HepG2 (cell line): ENCODE measurements around the gene FAM81A. TPM values are rescaled to one million over a fixed set of nuclear protein-coding genes. Genes with fewer than 3 reads are reported as not detected.

ENCODE experiments used
- ATAC-seq: fragments of 200-7000 bp; cut with Tn5 transposase; 3 replicates; pipeline ENCODE4 v1.9.1; 2020; ENCODE audit warnings: mild to moderate bottlenecking, moderate library complexity
- BruUV-seq: library from RNA; stranded (reverse); fragments of 400-500 nt; replicated peaks from 2 replicates; lab custom pipeline; 2021; lab: Mats Ljungman, UMichigan
- CTCF ChIA-PET: fragments of 300-600 bp; formaldehyde crosslinking; extraction: SDS; loops from one replicate; lab custom pipeline; 2021; ENCODE audit warnings: low total read pairs, inconsistent platforms, low intra/inter-chr PET ratio; lab: Yijun Ruan, JAX
- POLR2A ChIA-PET: fragments of 350-600 bp; sonication (Branson Sonifier 250); formaldehyde crosslinking; loops from one replicate; lab custom pipeline; 2020; ENCODE audit warnings: antibody characterized with exemption, inconsistent platforms; lab: Yijun Ruan, JAX
- DNase-seq: peaks from one replicate; pipeline ENCODE4 v3.0.0-alpha.2; 2015; ENCODE audit warnings: low spot score
- FAIRE-seq: peaks from 3 replicates; lab custom pipeline; 2011; peaks lifted over from hg19 to GRCh38; lab: Jason Lieb, UNC
- H2AFZ ChIP-seq: one replicate; pipeline ENCODE4 v1.6.1; 2011; ENCODE audit warnings: low read length, inconsistent platforms
- H3K27ac ChIP-seq: fragments of 300-600 bp; 3 replicates; pipeline ENCODE4 v1.8.0; 2011; ENCODE audit warnings: mixed run types, mild to moderate bottlenecking, mixed read lengths, low read length, inconsistent platforms; ENCODE audit not compliant: insufficient read depth; ENCODE audit errors: extremely low read length
- H3K27me3 ChIP-seq, 2 experiments: fragments of 200-600 bp in 1 of 2; 2 replicates in 1 of 2; 3 replicates in 1 of 2; pipeline versions ENCODE4 v1.6.0 to v1.8.0; 2011; ENCODE audit warnings: low read length in 2 of 2, mild to moderate bottlenecking in 2 of 2, moderate library complexity in 2 of 2, inconsistent platforms in 1 of 2; ENCODE audit not compliant: insufficient read depth in 2 of 2, control insufficient read depth in 1 of 2
- H3K36me3 ChIP-seq, 2 experiments: fragments of 200-600 bp in 1 of 2; replicated peaks in 1 of 2; 2 replicates in 1 of 2; 3 replicates in 1 of 2; pipeline versions ENCODE4 v1.5.1 to v1.8.0; 2011; ENCODE audit warnings: low read length in 2 of 2, inconsistent platforms in 1 of 2; ENCODE audit not compliant: insufficient read depth in 2 of 2, control insufficient read depth in 1 of 2
- H3K4me1 ChIP-seq: 2 replicates; pipeline ENCODE4 v1.5.1; 2012; ENCODE audit warnings: low read length, inconsistent platforms; ENCODE audit not compliant: insufficient read depth
- H3K4me2 ChIP-seq: 2 replicates; pipeline ENCODE4 v1.6.0; 2011; ENCODE audit warnings: low read depth, low read length, inconsistent platforms
- H3K4me3 ChIP-seq, 3 experiments: fragments of 200-600 bp in 1 of 3; sonication (generic), shearing (Covaris generic) in 1 of 3; replicated peaks in 1 of 3; 2 replicates each; pipeline ENCODE4 v1.5.1; 2011 to 2016; ENCODE audit warnings: low read length in 3 of 3, inconsistent platforms in 2 of 3, low read depth in 2 of 3, mild to moderate bottlenecking in 2 of 3, control low read depth in 1 of 3, mixed read lengths in 1 of 3; ENCODE audit not compliant: insufficient read depth in 1 of 3
- H3K79me2 ChIP-seq: one replicate; pipeline ENCODE4 v1.6.1; 2011; ENCODE audit warnings: low read length, inconsistent platforms; ENCODE audit not compliant: insufficient read depth
- H3K9ac ChIP-seq: 2 replicates; pipeline ENCODE4 v1.6.0; 2011; ENCODE audit warnings: mild to moderate bottlenecking, low read depth, low read length, inconsistent platforms; ENCODE audit not compliant: insufficient read depth
- H3K9me3 ChIP-seq: 2 replicates; pipeline ENCODE4 v1.5.1; 2012; ENCODE audit warnings: mild to moderate bottlenecking, low read length
- H4K20me1 ChIP-seq: 2 replicates; pipeline ENCODE4 v1.6.0; 2011; ENCODE audit warnings: inconsistent platforms, mild to moderate bottlenecking, low read length, moderate library complexity; ENCODE audit not compliant: insufficient read depth
- CBX2 ChIP-seq, 2 experiments: fragments of 200-600 bp in 1 of 2; sonication (generic); formaldehyde crosslinking in 1 of 2; IDR thresholded peaks; 2 replicates each; pipeline versions ENCODE4 v1.7.0 to v1.8.1; 2018 to 2022; ENCODE audit warnings: low read depth in 2 of 2, low read length in 1 of 2, mild to moderate bottlenecking in 1 of 2, missing genetic modification reagents in 1 of 2
- CHD2 ChIP-seq: IDR thresholded peaks from 2 replicates; pipeline ENCODE4 v1.6.1; 2011; ENCODE audit warnings: low read depth, low read length, improper control_type of control experiment
- CTCF ChIP-seq: sonication (generic); formaldehyde crosslinking; IDR thresholded peaks from 2 replicates; pipeline ENCODE4 v1.5.0; 2020; ENCODE audit warnings: mild to moderate bottlenecking, missing genetic modification reagents, moderate library complexity
- ELF1 ChIP-seq: sonication (generic); formaldehyde crosslinking; IDR thresholded peaks from 2 replicates; pipeline ENCODE4 v1.4.0; 2020; ENCODE audit warnings: missing genetic modification reagents
- HNRNPL ChIP-seq: fragments of 200-400 bp; formaldehyde crosslinking; IDR thresholded peaks from 2 replicates; pipeline ENCODE4 v1.6.1; 2017; ENCODE audit warnings: mild to moderate bottlenecking, low read depth, low read length
- NONO ChIP-seq, 2 experiments: fragments of 450-650 bp in 1 of 2; sonication (generic) in 1 of 2; formaldehyde crosslinking in 1 of 2; IDR thresholded peaks in 1 of 2; conservative IDR thresholded peaks in 1 of 2; 2 replicates each; pipeline versions ENCODE4 v1.6.1 to v1.8.0; 2017 to 2022; ENCODE audit warnings: mild to moderate bottlenecking in 1 of 2, missing genetic modification reagents in 1 of 2, moderate library complexity in 1 of 2
- PLSCR1 ChIP-seq: sonication (generic); formaldehyde crosslinking; IDR thresholded peaks from 2 replicates; pipeline ENCODE4 v1.5.0; 2020; ENCODE audit warnings: missing genetic modification reagents, mild to moderate bottlenecking, borderline replicate concordance
- POLR2G ChIP-seq: fragments of 200-400 bp; formaldehyde crosslinking; IDR thresholded peaks from 2 replicates; pipeline ENCODE4 v1.6.1; 2018; ENCODE audit warnings: mild to moderate bottlenecking, low read depth, low read length, moderate library complexity
- PRPF4 ChIP-seq: fragments of 200-400 bp; formaldehyde crosslinking; IDR thresholded peaks from 2 replicates; pipeline ENCODE4 v1.6.1; 2016; ENCODE audit warnings: low read length, low read depth; ENCODE audit not compliant: poor library complexity, severe bottlenecking
- RNF2 ChIP-seq: fragments of 450-650 bp; conservative IDR thresholded peaks from 2 replicates; pipeline ENCODE4 v1.6.1; 2016; ENCODE audit warnings: low read depth
- TEAD3 ChIP-seq: optimal IDR thresholded peaks from 2 replicates; pipeline ENCODE3; 2016; ENCODE audit warnings: borderline replicate concordance
- ZNF317 ChIP-seq: sonication (generic); formaldehyde crosslinking; IDR thresholded peaks from 2 replicates; pipeline ENCODE4 v1.5.0; 2020; ENCODE audit warnings: mild to moderate bottlenecking, missing genetic modification reagents
- ZNF407 ChIP-seq: sonication (generic); formaldehyde crosslinking; IDR thresholded peaks from one replicate; pipeline ENCODE4 v1.5.1; 2020; ENCODE audit warnings: mild to moderate bottlenecking, missing genetic modification reagents; ENCODE audit errors: not compliant biosample characterization
- WGBS: methylation state at CpG from one replicate; pipeline ENCODE4 v1.1.6; 2017; ENCODE audit warnings: low lambda C conversion rate; 5-methylcytosine and 5-hydroxymethylcytosine counted together
- in situ Hi-C: cut with HindIII; loops from 2 replicates; pipeline ENCODE4 v1.10.0; 2017; ENCODE audit warnings: low pct_unique_long_range_greater_than_20kb; ENCODE audit not compliant: extremely low pct_ligation_motif_present
- intact Hi-C: fragments of 100-400 bp; cut with micrococcal nuclease; formaldehyde crosslinking; loops from one replicate; pipeline ENCODE4 v1.10.0; 2022; ENCODE audit not compliant: unreplicated experiment
- polyA plus RNA-seq, 8 experiments: library from polyadenylated mRNA; depleted of rRNA in 3 of 8; stranded (reverse) in 7 of 8; unstranded in 1 of 8; fragments of >200 nt; fragmentation: Illumina TruSeq in 4 of 8; extraction: Trizol in 4 of 8; gene quantifications; 2 replicates each; pipeline versions ENCODE4 v1.2.1 to v1.2.3, GENCODE V29; 2011 to 2016; ENCODE audit warnings: low read depth in 4 of 8, missing spikeins in 1 of 8, mixed read lengths in 1 of 8; ENCODE audit not compliant: insufficient read depth in 1 of 8
- total RNA-seq, 5 experiments: library from RNA; depleted of rRNA; stranded (reverse); fragments of >200 nt; fragmentation: Illumina TruSeq; extraction: Trizol; gene quantifications; 2 replicates each; pipeline ENCODE4 v1.2.3, GENCODE V29; 2016; ENCODE audit warnings: low read depth in 1 of 5

The FAM81A gene
- total and polyA plus RNA-seq, 2 of the 13 experiments (the other 11 are each of a cell fraction or from before 2014, with no cell fraction given), result 0.09 TPM; not detected in 1

- 11% methylated on average over 5 of the region's 5 CpGs for WGBS
- H3K4me1 ChIP-seq, result no peaks in the 10 kb centered on the region
- no peaks in the 10 kb centered on the region for H4K20me1 ChIP-seq
- H3K36me3 ChIP-seq, result no peaks in the 10 kb centered on the region
- H3K27ac ChIP-seq, result no peak overlapping the region
- intact Hi-C loops (no loop called here), in situ Hi-C loops (no loop called here)
- H3K9ac ChIP-seq, result no peak overlapping the region
- BruUV-seq, result no TSS peak
- ChIA-PET POLR2A (no interaction called here), CTCF (no interaction called here)
- H3K4me2 ChIP-seq, result no peak overlapping the region
- no peaks in the 10 kb centered on the region for H3K9me3 ChIP-seq
- DNase-seq (no peak), FAIRE-seq (no peak), ATAC-seq (no peak)
- no peak overlapping the region for H3K4me3 ChIP-seq
- no peak overlapping the region for H2AFZ ChIP-seq
- no peaks in the 10 kb centered on the region for H3K27me3 ChIP-seq
- no peaks in the 10 kb centered on the region for H3K79me2 ChIP-seq
- TF ChIP-seq CTCF (CRISPR knock-in tag) (no peak), CHD2 (no peak), ELF1 (CRISPR knock-in tag) (no peak), HNRNPL (no peak), RNF2 (no peak), TEAD3 (no peak), ZNF317 (CRISPR knock-in tag) (no peak), POLR2G (no peak), ZNF407 (CRISPR knock-in tag) (no peak), CBX2 (IDR thresholded peaks at IDR 0.05; ENCODE audit: low read depth, low read length) (no peak), CBX2 (CRISPR knock-in tag; IDR thresholded peaks at IDR 0.05; ENCODE audit: low read depth) (no peak), NONO (IDR thresholded peaks at IDR 0.05) (no peak), NONO (CRISPR knock-in tag; conservative IDR thresholded peaks at IDR 0.05) (no peak), PRPF4 (no peak), PLSCR1 (no peak)
Measured at GRCh38 chr15:59473226-59473625, 35.2 kb downstream of the FAM81A start.
